ENCODE results near the gene UVSSA. TPM values are rescaled to one million over a fixed set of nuclear protein-coding genes. Genes with fewer than 3 reads are reported as not detected.

The UVSSA gene
- polyA plus RNA-seq, 1 of the 3 experiments (the other 2 are of a cell fraction), result 14.9 TPM

- Histone ChIP-seq H3K79me2 (ENCODE audit: insufficient read depth) (peaks cover 42% of the 10 kb centered on the region; the same call in 1 of the 2 replicates), H3K36me3 (replicated peaks in 1 of 2; ENCODE audit: control insufficient read depth in 1 of 2, insufficient read depth in 2 of 2, low read length in 1 of 2) (peaks cover 27 to 36% of the 10 kb centered on the region in 2 experiments), H3K27me3 (ENCODE audit: insufficient read depth) (no peaks in the 10 kb centered on the region), H3K4me2 (peak overlapping the region; percentile 42; the same call in 1 of the 2 replicates), H3K9me3 (no peaks in the 10 kb centered on the region), H4K20me1 (ENCODE audit: insufficient read depth) (peaks cover 10% of the 10 kb centered on the region), H3K4me1 (ENCODE audit: control insufficient read depth in 1 of 2, insufficient read depth in 2 of 2, low read depth in 1 of 2, low read length in 1 of 2) (peaks cover 0 to 7% of the 10 kb centered on the region in 2 experiments; a peak in 2 of 4 replicates), H2AFZ (ENCODE audit: low read depth) (no peak overlapping the region), H3K27ac (ENCODE audit: low read depth in 2 of 2, low read length in 1 of 2) (peak overlapping the region in 1 of 2 experiments; percentile 84; a peak in 2 of 4 replicates), H3K4me3 (ENCODE audit: low read depth in 2 of 2, low read length in 1 of 2) (peak overlapping the region in 1 of 2 experiments; percentile 5; a peak in 1 of 4 replicates), H3F3A (replicated peaks; ENCODE audit: insufficient read depth) (peaks cover 56% of the 10 kb centered on the region), H3K9ac (peak overlapping the region; percentile 26; the same call in 1 of the 2 replicates), H3K9me2 (no peaks in the 10 kb centered on the region)
- TF ChIP-seq SMC3 (IDR thresholded peaks at IDR 0.05; ENCODE audit: low read depth, low read length), result no peak
- TF ChIP-seq FOXM1 (IDR thresholded peaks at IDR 0.05; ENCODE audit: low read depth), result no peak
- no peak for TF ChIP-seq TAF1 (IDR thresholded peaks at IDR 0.05; ENCODE audit: borderline replicate concordance, low read depth, low read length)
- TF ChIP-seq POLR2AphosphoS5 (IDR thresholded peaks at IDR 0.05; ENCODE audit: low read depth, low read length), result no peak
- no peak for TF ChIP-seq PBX3 (IDR thresholded peaks at IDR 0.05)
- no peak for TF ChIP-seq FOXJ3 (CRISPR knock-in tag; IDR thresholded peaks at IDR 0.05)
- no peak for TF ChIP-seq RAD21 (IDR thresholded peaks at IDR 0.05; ENCODE audit: low read length)
- no peak for TF ChIP-seq EP300 (IDR thresholded peaks at IDR 0.05; ENCODE audit: borderline replicate concordance in 1 of 2, low read depth in 1 of 2, low read length in 1 of 2)
- no peak for TF ChIP-seq CHD2 (IDR thresholded peaks at IDR 0.05; ENCODE audit: low read length, partially characterized antibody)
- no peak for TF ChIP-seq NFIC (IDR thresholded peaks at IDR 0.05; ENCODE audit: borderline replicate concordance)
- TF ChIP-seq SIN3A (IDR thresholded peaks at IDR 0.05; ENCODE audit: borderline replicate concordance, low read depth, low read length), result no peak
- TF ChIP-seq RFX5 (IDR thresholded peaks at IDR 0.05; ENCODE audit: low read length), result no peak
- no peak for TF ChIP-seq TCF12 (IDR thresholded peaks at IDR 0.05)
- TF ChIP-seq FOSL2 (IDR thresholded peaks at IDR 0.05; ENCODE audit: borderline replicate concordance, low read depth), result no peak
- CTCF ChIA-PET, result no interaction called here
- WGBS (ENCODE audit: low lambda C conversion rate), result 88% methylated on average over 8 of the region's 8 CpGs
- POLR2A ChIA-PET, result no interaction called here
- no peak for DNase-seq
Observed at GRCh38 chr4:1323280-1323634, 23.8 kb upstream of the UVSSA start.

DNA sequence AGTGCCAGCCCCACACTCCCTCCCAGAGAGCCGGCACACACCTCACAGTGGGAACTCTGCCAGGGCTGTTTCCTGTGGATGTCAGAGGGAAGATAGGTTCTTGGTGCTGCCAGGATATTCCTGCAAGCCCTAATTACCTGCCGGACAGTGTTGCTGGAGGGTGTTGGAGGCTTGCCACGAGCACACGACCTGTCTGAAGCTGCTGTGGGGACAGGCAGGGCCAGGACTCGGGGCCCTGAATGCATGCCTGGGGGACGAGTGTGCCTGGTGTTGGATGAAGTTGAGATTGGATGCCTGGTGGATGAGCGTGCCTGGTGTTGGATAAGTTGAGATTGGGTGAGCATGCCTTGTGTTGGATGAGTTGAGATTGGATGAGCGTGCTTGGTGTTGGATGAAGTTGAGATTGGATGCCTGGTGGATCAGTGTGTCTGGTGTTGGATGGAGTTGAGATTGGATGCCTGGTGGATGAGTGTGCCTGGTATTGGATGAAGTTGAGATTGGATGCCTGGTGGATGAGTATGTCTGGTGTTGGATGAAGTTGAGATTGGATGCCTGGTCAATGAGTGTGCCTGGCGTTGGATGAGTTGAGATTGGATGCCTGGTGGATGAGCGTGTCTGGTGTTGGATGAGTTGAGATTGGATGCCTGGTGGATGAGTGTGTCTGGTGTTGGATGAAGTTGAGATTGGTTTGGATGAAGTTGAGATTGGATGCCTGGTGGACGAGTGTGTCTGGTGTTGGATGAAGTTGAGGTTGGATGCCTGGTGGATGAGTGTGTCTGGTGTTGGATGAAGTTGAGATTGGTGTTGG is 23.2 kb upstream of the UVSSA start:
- Histone ChIP-seq H4K20me1 (ENCODE audit: insufficient read depth) (peaks cover 10% of the 10 kb centered on the region), H3K79me2 (ENCODE audit: insufficient read depth) (peaks cover 46% of the 10 kb centered on the region; the same call in 1 of the 2 replicates), H3K27ac (ENCODE audit: low read depth in 2 of 2, low read length in 1 of 2) (peak overlapping the region in 1 of 2 experiments; percentile 84; a peak in 2 of 4 replicates), H3F3A (replicated peaks; ENCODE audit: insufficient read depth) (peaks cover 56% of the 10 kb centered on the region), H3K9me2 (no peaks in the 10 kb centered on the region), H3K36me3 (replicated peaks in 1 of 2; ENCODE audit: control insufficient read depth in 1 of 2, insufficient read depth in 2 of 2, low read length in 1 of 2) (peaks cover 27 to 32% of the 10 kb centered on the region in 2 experiments), H3K4me1 (ENCODE audit: control insufficient read depth in 1 of 2, insufficient read depth in 2 of 2, low read depth in 1 of 2, low read length in 1 of 2) (peaks cover 0 to 7% of the 10 kb centered on the region in 2 experiments; a peak in 2 of 4 replicates), H3K4me3 (ENCODE audit: low read depth in 2 of 2, low read length in 1 of 2) (peak overlapping the region in 1 of 2 experiments; percentile 5; a peak in 1 of 4 replicates), H2AFZ (ENCODE audit: low read depth) (no peak overlapping the region), H3K9ac (peak overlapping the region; percentile 26; the same call in 1 of the 2 replicates), H3K27me3 (ENCODE audit: insufficient read depth) (no peaks in the 10 kb centered on the region), H3K4me2 (peak overlapping the region; percentile 42; the same call in 1 of the 2 replicates), H3K9me3 (no peaks in the 10 kb centered on the region)
- 26% methylated on average over 10 of the region's 11 CpGs for WGBS (ENCODE audit: low lambda C conversion rate)
- CTCF ChIA-PET, result no interaction called here
- POLR2A ChIA-PET, result no interaction called here
- no peak for DNase-seq
- TF ChIP-seq FOSL2 (IDR thresholded peaks at IDR 0.05; ENCODE audit: borderline replicate concordance, low read depth) (peak; percentile 99), EP300 (IDR thresholded peaks at IDR 0.05; ENCODE audit: borderline replicate concordance in 1 of 2, low read depth in 1 of 2, low read length in 1 of 2) (peak in 1 of 2 experiments; percentile 87; a peak in 2 of 4 replicates), TCF12 (IDR thresholded peaks at IDR 0.05) (peak; percentile 74), JUND (IDR thresholded peaks at IDR 0.05) (peak; percentile 96), NFIC (IDR thresholded peaks at IDR 0.05; ENCODE audit: borderline replicate concordance) (peak; percentile 93), USF2 (IDR thresholded peaks at IDR 0.05; ENCODE audit: borderline replicate concordance, low read depth, low read length) (no peak), GATA2 (CRISPR knock-in tag; IDR thresholded peaks at IDR 0.05) (no peak)
- TF ChIP-seq, protein P1, sequence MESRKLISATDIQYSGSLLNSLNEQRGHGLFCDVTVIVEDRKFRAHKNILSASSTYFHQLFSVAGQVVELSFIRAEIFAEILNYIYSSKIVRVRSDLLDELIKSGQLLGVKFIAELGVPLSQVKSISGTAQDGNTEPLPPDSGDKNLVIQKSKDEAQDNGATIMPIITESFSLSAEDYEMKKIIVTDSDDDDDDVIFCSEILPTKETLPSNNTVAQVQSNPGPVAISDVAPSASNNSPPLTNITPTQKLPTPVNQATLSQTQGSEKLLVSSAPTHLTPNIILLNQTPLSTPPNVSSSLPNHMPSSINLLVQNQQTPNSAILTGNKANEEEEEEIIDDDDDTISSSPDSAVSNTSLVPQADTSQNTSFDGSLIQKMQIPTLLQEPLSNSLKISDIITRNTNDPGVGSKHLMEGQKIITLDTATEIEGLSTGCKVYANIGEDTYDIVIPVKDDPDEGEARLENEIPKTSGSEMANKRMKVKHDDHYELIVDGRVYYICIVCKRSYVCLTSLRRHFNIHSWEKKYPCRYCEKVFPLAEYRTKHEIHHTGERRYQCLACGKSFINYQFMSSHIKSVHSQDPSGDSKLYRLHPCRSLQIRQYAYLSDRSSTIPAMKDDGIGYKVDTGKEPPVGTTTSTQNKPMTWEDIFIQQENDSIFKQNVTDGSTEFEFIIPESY (IDR thresholded peaks at IDR 0.05; ENCODE audit: borderline replicate concordance, low read depth), result 0 out of 2 replicates have a peak, but pooled peaks have one; percentile 76
- TF ChIP-seq, protein P2, sequence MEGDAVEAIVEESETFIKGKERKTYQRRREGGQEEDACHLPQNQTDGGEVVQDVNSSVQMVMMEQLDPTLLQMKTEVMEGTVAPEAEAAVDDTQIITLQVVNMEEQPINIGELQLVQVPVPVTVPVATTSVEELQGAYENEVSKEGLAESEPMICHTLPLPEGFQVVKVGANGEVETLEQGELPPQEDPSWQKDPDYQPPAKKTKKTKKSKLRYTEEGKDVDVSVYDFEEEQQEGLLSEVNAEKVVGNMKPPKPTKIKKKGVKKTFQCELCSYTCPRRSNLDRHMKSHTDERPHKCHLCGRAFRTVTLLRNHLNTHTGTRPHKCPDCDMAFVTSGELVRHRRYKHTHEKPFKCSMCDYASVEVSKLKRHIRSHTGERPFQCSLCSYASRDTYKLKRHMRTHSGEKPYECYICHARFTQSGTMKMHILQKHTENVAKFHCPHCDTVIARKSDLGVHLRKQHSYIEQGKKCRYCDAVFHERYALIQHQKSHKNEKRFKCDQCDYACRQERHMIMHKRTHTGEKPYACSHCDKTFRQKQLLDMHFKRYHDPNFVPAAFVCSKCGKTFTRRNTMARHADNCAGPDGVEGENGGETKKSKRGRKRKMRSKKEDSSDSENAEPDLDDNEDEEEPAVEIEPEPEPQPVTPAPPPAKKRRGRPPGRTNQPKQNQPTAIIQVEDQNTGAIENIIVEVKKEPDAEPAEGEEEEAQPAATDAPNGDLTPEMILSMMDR (IDR thresholded peaks at IDR 0.05), result no peak
- TF ChIP-seq, protein P3, sequence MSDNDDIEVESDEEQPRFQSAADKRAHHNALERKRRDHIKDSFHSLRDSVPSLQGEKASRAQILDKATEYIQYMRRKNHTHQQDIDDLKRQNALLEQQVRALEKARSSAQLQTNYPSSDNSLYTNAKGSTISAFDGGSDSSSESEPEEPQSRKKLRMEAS (IDR thresholded peaks at IDR 0.05; ENCODE audit: low read depth), result peak; percentile 54; the same call in 1 of the 2 replicates

Measured in SK-N-SH (cell line).